HG02981 (cell line): ENCODE results near the gene EIF3CL.
"Not testable (repeated sequence)": the region's sequence is repeated elsewhere in the genome, so short reads cannot be mapped to it uniquely, and the experiment has no call there.

ENCODE experiments used
- ATAC-seq: cut with Tn5 transposase; IDR thresholded peaks from one replicate; pipeline ENCODE4 v1.9.1; 2021; ENCODE audit warnings: mild to moderate bottlenecking, moderate library complexity; ENCODE audit not compliant: unreplicated experiment

The EIF3CL gene

DNA sequence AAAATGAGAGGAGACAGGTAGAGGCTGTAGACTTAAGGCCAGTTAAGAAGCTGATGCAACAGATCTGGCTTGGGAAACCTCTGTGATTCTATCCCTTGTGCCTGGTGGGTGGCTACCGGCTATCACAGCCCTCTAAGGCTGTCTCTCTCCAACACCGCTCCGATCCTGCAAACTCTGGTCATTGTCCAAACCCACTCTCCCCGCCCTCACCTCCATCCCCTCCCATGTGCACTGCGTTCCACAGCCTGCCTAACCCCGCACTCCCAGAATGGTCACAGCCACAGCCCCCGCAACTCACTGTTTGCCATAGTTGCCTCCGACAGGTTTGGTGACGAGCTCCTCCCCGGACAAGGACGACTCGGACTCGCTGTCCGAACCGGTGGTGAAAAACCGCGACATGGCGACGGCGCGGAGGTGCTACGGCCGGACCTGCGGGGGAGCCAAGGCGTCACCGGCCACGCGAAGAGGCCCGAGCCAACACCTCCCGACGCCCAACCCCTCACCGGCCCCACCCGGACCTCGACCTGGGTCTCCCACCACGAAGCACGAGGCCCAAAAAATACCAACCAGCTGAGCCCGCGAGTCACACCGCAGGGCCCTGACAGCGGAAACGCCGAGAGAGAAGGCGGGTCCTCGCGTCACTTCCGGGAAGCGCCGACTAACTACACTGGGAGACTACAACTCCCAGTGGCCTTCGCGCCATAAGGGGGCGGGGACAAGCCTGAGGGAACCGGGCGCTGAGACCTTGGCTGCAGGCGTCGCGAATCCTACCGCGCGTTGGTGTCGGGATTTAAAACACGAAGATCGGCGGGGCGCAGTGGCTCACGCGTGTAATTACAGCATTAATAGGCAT lies at the start of gene EIF3CL:
EIF3CL (minus strand) TSS at position 622 of the 853 bp plus-strand sequence; CDS start at position 399, 223 bp downstream.
- ATAC-seq = peak; percentile 99

GRCh38 chr16:28447081-28447480 lies 43.4 kb upstream of the EIF3CL start:
- not testable (repeated sequence) for ATAC-seq

GRCh38 chr16:28446388-28446787 lies 42.7 kb upstream of the EIF3CL start:
- ATAC-seq = not testable (repeated sequence)

GRCh38 chr16:28443943-28444342 lies 40.3 kb upstream of the EIF3CL start:
- not testable (repeated sequence) for ATAC-seq

DNA sequence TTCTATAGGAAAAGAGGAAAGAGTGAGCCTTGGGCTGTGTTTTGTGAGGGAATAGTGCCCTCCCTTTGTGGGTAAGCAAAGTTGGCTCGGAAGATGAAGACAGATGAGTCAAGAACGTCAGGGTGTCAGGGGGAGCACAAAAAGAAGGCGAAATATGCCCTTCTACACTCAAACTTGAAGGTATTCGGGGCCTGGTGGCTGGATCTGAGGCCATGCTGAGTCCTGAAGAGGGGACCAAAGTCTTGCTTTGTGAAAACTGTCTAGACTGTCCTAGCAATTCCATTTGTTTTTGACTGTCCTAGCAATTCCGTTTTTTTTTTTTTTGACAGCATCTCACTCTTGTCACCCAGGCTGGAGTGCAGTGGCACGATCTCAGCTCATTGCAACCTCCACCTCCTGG lies 35.3 kb upstream of the EIF3CL start:
- ATAC-seq = not testable (repeated sequence)

DNA sequence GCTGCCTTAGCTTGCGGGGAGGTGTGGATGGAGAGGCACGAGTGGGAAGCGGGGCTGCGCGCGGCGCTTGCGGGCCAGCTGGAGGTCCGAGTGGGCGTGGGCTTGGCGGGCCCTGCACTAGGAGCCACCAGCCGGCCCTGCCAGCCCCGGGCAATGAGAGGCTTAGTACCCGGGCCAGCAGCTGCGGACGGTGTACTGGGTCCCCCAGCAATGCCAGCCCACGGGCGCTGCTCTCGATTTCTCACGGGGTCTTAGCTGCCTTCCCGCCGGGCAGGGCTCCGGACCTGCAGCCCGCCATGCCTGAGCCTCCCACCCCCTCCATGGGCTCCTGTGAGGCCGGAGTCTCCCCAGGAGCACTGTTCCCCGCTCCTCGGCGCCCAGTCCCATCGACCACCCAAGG lies 31.7 kb upstream of the EIF3CL start:
- ATAC-seq = not testable (repeated sequence)

DNA sequence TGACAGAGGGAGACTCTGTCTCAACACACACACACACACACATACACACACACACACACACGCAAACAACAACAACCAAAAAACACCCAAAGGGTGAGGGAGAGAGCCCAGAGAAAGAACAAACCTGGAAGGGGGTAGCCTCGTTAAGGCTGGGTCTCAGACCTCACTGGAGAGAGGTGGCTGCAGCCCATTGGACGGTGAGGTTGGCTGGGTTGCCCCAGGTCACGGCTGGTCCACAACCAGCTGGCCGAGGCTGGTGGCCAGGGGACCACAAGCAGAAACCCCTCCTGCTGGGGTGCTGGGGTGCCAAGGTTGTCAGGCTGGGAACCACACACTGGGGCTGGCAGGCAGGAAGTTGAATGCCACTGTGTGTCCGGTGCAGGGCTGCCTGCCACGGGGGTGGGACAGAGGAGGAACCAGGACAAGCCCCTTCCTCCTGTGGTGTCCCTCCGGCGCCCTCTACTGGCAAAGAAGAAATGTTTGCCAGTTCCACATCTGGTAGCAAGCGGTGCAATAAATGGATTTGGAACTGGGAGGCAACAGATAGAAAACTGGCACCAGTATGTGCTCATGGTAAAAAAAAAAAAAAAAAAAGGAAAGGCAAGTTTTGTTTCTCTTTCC lies 22.5 kb upstream of the EIF3CL start:
- not testable (repeated sequence) for ATAC-seq

DNA sequence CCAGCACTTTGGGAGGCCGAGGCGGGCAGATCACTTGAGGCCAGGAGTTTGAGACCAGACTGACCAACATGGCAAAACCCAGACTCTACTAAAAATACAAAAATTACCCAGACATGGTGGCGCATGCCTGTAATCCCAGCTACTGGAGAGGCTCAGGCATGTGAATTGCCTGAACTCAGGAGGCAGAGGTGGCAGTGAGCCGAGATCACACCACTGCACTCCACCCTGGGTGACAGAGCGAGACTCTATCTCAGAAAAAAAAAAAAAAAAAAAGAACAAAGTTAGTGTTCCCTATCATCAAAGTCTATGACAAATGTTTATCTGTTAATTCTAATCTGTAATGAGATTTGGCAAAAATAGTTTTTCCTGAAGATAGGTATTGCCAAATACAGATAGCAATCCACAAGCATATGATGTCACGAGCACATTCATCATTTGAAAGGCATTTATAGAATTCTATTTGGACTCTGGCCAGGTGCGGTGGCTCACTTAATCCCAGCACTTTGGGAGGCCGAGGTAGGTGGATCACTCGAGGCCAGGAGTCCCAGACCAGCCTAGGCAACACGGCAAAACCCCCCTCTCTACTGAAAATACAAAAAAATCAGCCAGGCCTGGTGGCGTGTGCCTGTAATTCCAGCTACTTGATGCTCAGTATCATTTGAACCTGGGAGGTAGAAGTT lies 17.6 kb upstream of the EIF3CL start:
- not testable (repeated sequence) for ATAC-seq

GRCh38 chr16:28417033-28417432 lies 13.4 kb upstream of the EIF3CL start:
- ATAC-seq = not testable (repeated sequence)

GRCh38 chr16:28414530-28414929 lies 10.9 kb upstream of the EIF3CL start:
- ATAC-seq = not testable (repeated sequence)

GRCh38 chr16:28413585-28413984 lies 9.9 kb upstream of the EIF3CL start:
- not testable (repeated sequence) for ATAC-seq

- not testable (repeated sequence) for ATAC-seq
Observed at GRCh38 chr16:28392054-28392453, 11.6 kb downstream of the EIF3CL start.

- not testable (repeated sequence) for ATAC-seq
Observed at GRCh38 chr16:28382177-28382867, 21.3 kb downstream of the EIF3CL start.

GRCh38 chr16:28377822-28378221 lies 25.8 kb downstream of the EIF3CL start:
- not testable (repeated sequence) for ATAC-seq

- not testable (repeated sequence) for ATAC-seq
Observed at GRCh38 chr16:28377108-28377625, 26.5 kb downstream of the EIF3CL start.

- ATAC-seq = not testable (repeated sequence)
Observed at GRCh38 chr16:28375115-28375514, 28.5 kb downstream of the EIF3CL start.

GRCh38 chr16:28374281-28374680 lies 29.4 kb downstream of the EIF3CL start:
- not testable (repeated sequence) for ATAC-seq

- not testable (repeated sequence) for ATAC-seq
Observed at GRCh38 chr16:28367926-28368325, 35.7 kb downstream of the EIF3CL start.

DNA sequence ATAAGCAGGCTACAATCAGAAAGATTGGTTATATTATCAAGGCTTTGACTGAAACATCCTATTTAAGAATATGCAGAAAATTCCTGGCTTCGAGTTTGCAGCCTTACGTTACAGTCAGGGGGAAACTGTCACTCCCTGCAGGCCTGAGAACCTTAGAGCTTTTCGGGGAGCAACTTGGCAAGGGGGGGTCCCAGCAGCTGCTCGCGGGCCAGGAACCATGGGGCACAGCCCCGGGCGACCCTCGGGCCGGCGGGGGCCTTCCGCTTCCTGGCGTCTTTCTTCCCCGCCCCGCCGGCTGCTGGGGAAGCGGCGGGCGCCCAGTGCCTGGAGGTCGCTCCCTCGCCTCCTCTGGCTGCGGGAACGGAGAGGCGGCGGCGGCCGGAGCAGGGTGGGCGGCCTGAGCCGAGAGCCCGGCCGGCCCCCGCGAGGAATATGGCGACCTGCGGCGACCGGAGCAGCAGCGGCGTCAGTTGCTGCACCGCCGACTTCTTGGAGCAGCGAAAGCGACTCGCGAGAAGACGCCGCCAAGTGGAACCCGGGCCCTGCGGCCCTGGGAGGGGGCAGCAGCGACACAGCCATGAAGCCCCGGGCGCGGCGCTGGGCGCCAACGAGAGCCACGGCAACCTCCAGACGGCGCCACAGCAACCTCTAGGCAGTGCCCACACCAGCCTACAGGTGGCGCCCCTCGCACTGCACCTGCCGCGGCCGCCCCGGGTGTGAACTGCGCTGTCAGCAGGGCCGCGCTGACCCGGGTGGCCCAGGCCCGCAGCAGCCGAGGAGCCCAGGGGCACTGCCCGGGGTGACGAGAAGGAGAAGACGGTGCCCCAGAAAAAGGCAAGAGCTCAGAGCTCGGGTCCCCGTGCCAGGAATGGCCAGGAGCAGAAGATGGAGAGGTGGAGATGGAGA lies 39.1 kb downstream of the EIF3CL start:
- ATAC-seq = peak; percentile 94
